Measurements from ENCODE around the gene GNS. TPM values are rescaled to one million over a fixed set of nuclear protein-coding genes. Genes with fewer than 3 reads are reported as not detected.
"Not testable (repeated sequence)": the region's sequence is repeated elsewhere in the genome, so short reads cannot be mapped to it uniquely, and the experiment has no call there.

GNS gene
- total RNA-seq, 2 experiments from 2014 or later, result 21.2 to 23.1 TPM

DNA sequence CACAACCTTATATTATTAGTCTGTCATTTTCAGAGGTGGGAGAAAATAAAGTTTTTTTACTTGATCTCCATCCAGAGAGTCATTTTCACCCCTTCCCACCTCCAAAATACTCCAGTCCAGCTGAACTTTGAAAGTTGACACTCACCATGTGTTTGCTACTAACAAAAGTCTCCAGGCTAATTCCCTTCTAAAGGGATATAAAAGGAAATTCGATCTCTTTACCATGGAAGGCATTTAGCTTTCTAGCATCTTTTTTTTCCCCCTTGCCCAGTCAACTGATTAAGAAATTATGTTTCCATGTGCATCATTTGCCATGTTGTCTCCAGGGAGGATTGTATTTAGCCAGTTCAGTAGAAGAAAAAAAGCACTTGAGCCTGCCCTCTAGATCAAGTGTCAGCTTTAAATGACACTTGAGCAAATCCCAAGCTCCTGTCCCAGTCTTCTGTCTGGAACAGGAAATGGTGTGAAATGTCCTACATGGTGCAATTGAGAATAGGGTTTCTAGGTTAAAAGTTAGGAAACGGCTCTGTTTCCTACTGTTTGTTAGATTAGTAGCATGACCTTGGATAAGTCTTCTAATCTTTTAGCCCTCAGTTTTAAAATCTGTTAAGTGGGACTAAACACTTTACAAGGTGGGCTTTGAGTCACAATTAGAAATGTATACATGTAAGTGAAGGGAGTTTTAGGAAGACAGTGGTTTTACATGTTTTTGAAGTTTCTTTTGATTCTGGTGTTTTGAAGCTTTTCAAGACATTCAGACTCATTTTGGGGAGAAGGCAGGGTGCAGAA, 67.2 kb downstream of the GNS start:
- CTCF ChIA-PET, result interaction anchor here (2.0 to 5.2 kb wide), 2 partner anchors 84 to 143 kb away, joined by 8 to 27 read pairs; no protein-coding TSS in a partner anchor
- DNase-seq, result no peak
- Mint-ChIP-seq H3K9me3 (no peaks in the 10 kb centered on the region), H3K27me3 (no peaks in the 10 kb centered on the region), H3K36me3 (peaks cover 28% of the 10 kb centered on the region), H3K4me1 (ENCODE audit: low read depth) (peaks cover 65% of the 10 kb centered on the region), H3K27ac (peak overlapping the region; percentile 53), H3K4me3 (no peak overlapping the region)
- POLR2A ChIA-PET, result no interaction called here
- intact Hi-C loops (cut with micrococcal nuclease), result no loop called here

DNA sequence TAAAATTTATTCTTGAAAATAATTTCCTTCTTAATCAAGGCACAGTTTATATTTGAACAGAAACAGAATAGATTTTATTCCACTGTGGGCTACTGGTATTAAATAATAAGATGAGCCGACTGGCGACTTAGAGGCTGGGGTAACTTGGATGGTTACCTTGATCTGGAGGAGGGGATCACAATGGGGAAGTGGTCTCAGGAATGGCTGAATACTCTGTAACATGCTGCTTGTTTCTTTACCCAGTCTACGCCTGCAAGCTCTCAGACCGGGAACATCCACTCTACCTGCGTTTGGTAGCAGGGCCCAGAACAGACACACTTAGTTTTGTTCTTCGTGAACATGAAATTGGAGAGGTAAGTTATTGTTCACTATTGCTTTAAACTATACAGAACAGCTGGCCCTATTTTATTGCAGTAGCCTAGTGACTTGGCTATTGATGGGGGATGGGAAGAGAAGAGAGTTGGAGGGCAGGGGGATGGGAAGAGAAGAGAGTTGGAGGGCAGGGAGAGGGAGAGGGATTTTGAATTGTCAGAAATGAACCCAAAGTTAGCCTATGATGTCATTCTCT, 67.9 kb downstream of the GNS start:
- intact Hi-C loops (cut with micrococcal nuclease), result no loop called here
- H3K36me3 Mint-ChIP-seq, result peaks cover 27% of the 10 kb centered on the region
- no peak overlapping the region for H3K4me3 Mint-ChIP-seq
- no peaks in the 10 kb centered on the region for H3K27me3 Mint-ChIP-seq
- peaks cover 63% of the 10 kb centered on the region for H3K4me1 Mint-ChIP-seq (ENCODE audit: low read depth)
- ChIA-PET POLR2A (no interaction called here), CTCF (interaction anchor here (0.8 to 5.2 kb wide), 3 partner anchors 83 to 146 kb away, joined by 3 to 27 read pairs (median 8); no protein-coding TSS in a partner anchor)
- H3K9me3 Mint-ChIP-seq, result no peaks in the 10 kb centered on the region
- peak overlapping the region; percentile 76 for H3K27ac Mint-ChIP-seq
- no peak for DNase-seq

DNA sequence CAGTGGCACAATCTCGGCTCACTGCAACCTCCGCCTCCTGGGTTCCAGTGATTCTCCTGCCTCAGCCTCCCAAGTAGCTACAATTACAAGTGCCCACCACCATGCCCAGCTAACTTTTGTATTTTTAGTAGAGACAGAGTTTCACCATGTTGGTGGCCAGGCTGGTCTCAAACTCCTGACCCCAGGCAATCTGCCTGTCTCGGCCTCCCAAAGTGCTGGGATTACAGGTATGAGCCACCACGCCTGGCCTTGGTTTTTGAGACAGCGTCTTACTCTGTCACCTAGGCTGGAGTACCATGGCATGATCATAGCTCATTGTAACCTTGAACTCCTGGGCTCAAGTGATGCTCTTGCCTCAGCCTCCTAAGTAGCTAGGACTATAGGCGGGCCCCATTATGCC, 69.0 kb downstream of the GNS start:
- ChIA-PET CTCF (interaction anchor here (0.7 to 5.2 kb wide), 6 partner anchors 9 to 141 kb away, joined by 3 to 27 read pairs (median 4); no protein-coding TSS in a partner anchor), POLR2A (interaction anchor here (0.7 to 1.6 kb wide), 2 partner anchors 20 to 79 kb away, joined by 3 to 6 read pairs; partner anchors contain the start of gene RASSF3)
- peaks cover 61% of the 10 kb centered on the region for H3K4me1 Mint-ChIP-seq (ENCODE audit: low read depth)
- H3K27me3 Mint-ChIP-seq; H3K9me3 Mint-ChIP-seq; DNase-seq; H3K4me3 Mint-ChIP-seq; intact Hi-C loops (cut with micrococcal nuclease); H3K27ac Mint-ChIP-seq: not testable (repeated sequence)
- H3K36me3 Mint-ChIP-seq, result peaks cover 32% of the 10 kb centered on the region

DNA sequence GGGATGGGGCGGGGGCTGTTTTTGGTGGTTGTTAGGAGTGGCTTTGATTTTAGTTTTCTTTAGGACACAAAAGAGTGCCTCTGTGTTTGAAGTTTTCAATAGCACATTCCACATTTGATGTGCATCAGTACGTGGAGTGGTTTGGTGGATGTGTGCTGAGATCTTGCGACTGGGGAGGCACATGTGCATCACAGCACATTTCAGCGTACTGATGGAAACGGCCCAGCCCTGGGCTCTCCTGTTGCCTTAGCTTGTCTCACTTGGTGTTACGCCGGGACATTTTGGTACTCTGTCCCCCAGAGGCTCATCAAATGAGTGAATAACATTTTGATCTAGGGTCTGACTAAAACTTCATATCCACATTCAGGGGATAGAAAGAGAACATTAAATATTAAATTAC, 70.5 kb downstream of the GNS start:
- CTCF ChIA-PET, result interaction anchor here (1.0 to 5.2 kb wide), 8 partner anchors 8 to 139 kb away, joined by 3 to 27 read pairs (median 4); no protein-coding TSS in a partner anchor
- POLR2A ChIA-PET, result interaction anchor here (0.7 kb wide), 1 partner anchor 9 kb away, joined by 3 read pairs; no protein-coding TSS in a partner anchor
- peaks cover 67% of the 10 kb centered on the region for H3K4me1 Mint-ChIP-seq (ENCODE audit: low read depth)
- intact Hi-C loops (cut with micrococcal nuclease), result no loop called here
- no peak for DNase-seq
- no peaks in the 10 kb centered on the region for H3K9me3 Mint-ChIP-seq
- H3K27me3 Mint-ChIP-seq, result no peaks in the 10 kb centered on the region
- no peak overlapping the region for H3K4me3 Mint-ChIP-seq
- H3K36me3 Mint-ChIP-seq, result peaks cover 29% of the 10 kb centered on the region
- H3K27ac Mint-ChIP-seq, result peak overlapping the region; percentile 69

DNA sequence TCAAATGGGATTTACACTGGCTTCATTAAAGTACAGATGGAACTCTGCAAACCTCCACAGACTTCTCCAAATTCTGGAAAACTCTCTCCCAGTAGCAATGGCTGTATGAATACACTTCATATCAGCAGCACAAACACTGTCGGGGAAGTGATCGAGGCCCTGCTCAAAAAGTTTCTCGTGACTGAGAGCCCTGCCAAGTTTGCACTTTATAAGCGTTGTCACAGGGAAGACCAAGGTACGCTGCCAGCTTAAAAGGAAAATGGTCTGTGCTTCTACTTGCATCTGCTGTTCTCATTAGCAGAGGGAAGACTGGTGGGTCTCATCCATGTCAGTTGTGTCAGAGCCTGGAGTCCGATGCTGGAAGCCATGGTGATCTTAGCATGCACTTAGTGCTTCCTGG, 71.0 kb downstream of the GNS start:
- no peaks in the 10 kb centered on the region for H3K27me3 Mint-ChIP-seq
- peaks cover 31% of the 10 kb centered on the region for H3K36me3 Mint-ChIP-seq
- ChIA-PET POLR2A (interaction anchor here (0.6 kb wide), 1 partner anchor 77 kb away, joined by 3 read pairs; no protein-coding TSS in a partner anchor), CTCF (interaction anchor here (0.6 to 5.2 kb wide), 6 partner anchors 9 to 225 kb away, joined by 3 to 27 read pairs (median 6); no protein-coding TSS in a partner anchor)
- peaks cover 70% of the 10 kb centered on the region for H3K4me1 Mint-ChIP-seq (ENCODE audit: low read depth)
- peak overlapping the region; percentile 69 for H3K27ac Mint-ChIP-seq
- intact Hi-C loops (cut with micrococcal nuclease), result no loop called here
- H3K4me3 Mint-ChIP-seq, result peak overlapping the region; percentile 24
- no peak for DNase-seq
- no peaks in the 10 kb centered on the region for H3K9me3 Mint-ChIP-seq

DNA sequence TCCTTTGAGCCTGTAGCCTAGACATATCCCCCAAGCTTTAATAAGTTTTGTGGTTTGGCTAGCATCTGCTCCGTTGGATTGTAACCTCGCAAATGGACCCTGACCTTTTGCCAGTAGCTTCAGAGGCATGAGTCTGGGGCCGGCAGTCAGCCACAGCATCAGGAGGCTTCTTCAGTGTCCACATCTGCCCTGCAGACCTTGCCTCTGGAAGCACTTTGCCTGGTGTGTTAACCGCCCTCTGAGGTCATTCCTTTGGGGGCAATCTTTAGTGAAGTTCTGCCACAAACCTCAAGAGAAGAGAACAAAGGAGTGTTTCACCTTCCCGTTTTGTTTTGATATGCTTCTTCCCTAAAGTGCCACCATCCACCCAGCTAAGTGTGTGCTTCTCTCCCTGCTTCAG, 71.4 kb downstream of the GNS start:
- Mint-ChIP-seq H3K27ac (peak overlapping the region; percentile 69), H3K36me3 (peaks cover 31% of the 10 kb centered on the region), H3K27me3 (no peaks in the 10 kb centered on the region), H3K4me3 (peak overlapping the region; percentile 24), H3K9me3 (no peaks in the 10 kb centered on the region), H3K4me1 (ENCODE audit: low read depth) (peaks cover 74% of the 10 kb centered on the region)
- no peak for DNase-seq
- ChIA-PET POLR2A (interaction anchor here (0.6 kb wide), 1 partner anchor 76 kb away, joined by 3 read pairs; no protein-coding TSS in a partner anchor), CTCF (interaction anchor here (0.6 to 5.2 kb wide), 4 partner anchors 9 to 225 kb away, joined by 3 to 27 read pairs (median 14); no protein-coding TSS in a partner anchor)
- intact Hi-C loops (cut with micrococcal nuclease), result no loop called here

GRCh38 chr12:64685605-64686004, 73.6 kb downstream of the GNS start:
- intact Hi-C loops (cut with micrococcal nuclease), result loop anchor here (2.0 kb wide), 1 partner anchor 17 kb away; no protein-coding TSS in a partner anchor
- H3K4me3 Mint-ChIP-seq, result no peak overlapping the region

GRCh38 chr12:64685050-64685449, 74.2 kb downstream of the GNS start:
- intact Hi-C loops (cut with micrococcal nuclease), result loop anchor here (2.0 kb wide), 1 partner anchor 16 kb away; no protein-coding TSS in a partner anchor
- CTCF ChIA-PET, result interaction anchor here (1.8 to 9.5 kb wide), 3 partner anchors 11 to 135 kb away, joined by 6 to 72 read pairs (median 7); partner anchors contain the start of gene RASSF3
- Mint-ChIP-seq H3K9me3 (no peaks in the 10 kb centered on the region), H3K4me3 (no peak overlapping the region), H3K36me3 (peaks cover 20% of the 10 kb centered on the region), H3K27me3 (no peaks in the 10 kb centered on the region), H3K4me1 (ENCODE audit: low read depth) (peaks cover 83% of the 10 kb centered on the region), H3K27ac (peak overlapping the region; percentile 81)
- DNase-seq, result peak; percentile 44
- POLR2A ChIA-PET, result interaction anchor here (0.9 to 1.3 kb wide), 3 partner anchors 15 to 75 kb away, joined by 3 read pairs; partner anchors contain the start of gene RASSF3

More at GRCh38 chr12:64685605-64686004, 73.6 kb downstream of the GNS start:
- Mint-ChIP-seq H3K4me1 (ENCODE audit: low read depth) (peaks cover 78% of the 10 kb centered on the region), H3K27me3 (no peaks in the 10 kb centered on the region), H3K36me3 (peaks cover 20% of the 10 kb centered on the region), H3K27ac (peak overlapping the region; percentile 81), H3K9me3 (no peaks in the 10 kb centered on the region)
- POLR2A ChIA-PET, result interaction anchor here (1.0 to 1.3 kb wide), 2 partner anchors 32 to 76 kb away, joined by 3 read pairs; partner anchors contain the start of gene RASSF3
- DNase-seq, result no peak
- CTCF ChIA-PET, result interaction anchor here (1.8 to 9.5 kb wide), 3 partner anchors 10 to 136 kb away, joined by 6 to 72 read pairs (median 7); partner anchors contain the start of gene RASSF3

DNA sequence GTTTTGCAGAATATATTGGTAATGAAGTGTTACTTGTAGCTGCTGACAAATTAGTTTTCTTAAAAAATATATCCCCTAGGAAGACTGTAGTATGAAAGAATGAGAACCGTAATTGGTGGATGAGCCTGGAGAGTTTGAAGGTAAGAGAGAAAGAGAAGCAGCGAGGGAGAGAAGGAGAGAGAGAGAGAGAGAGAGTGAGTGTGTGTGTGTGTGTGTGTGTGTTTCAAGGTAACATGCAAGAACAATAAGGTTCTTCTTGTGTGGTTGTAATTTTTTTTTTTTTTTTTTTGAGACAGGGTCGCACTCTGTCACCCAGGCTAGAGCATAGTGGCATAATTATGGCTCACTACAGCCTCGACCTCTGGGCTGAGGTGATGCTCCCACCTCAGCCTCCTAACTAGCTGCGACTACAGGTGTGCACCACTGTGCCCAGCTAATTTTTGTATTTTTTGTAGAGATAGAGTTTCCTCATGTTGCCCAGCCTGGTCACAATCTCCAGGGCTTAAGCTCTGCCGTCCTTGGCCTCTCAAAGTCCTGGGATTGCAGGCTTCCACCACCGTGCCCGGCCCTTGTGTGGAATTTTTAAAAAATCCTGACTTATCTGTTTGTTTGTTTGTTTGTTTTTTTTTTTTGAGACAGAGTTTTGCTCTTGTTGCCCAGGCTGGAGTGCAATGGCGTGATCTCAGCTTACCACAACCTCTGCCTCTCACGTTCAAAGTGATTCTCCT, 75.2 kb downstream of the GNS start:
- CTCF ChIA-PET, result interaction anchor here (1.0 to 9.5 kb wide), 6 partner anchors 12 to 134 kb away, joined by 3 to 72 read pairs (median 6); partner anchors contain the start of gene RASSF3
- intact Hi-C loops (cut with micrococcal nuclease), result loop anchor here (1.0 to 5.0 kb wide), 3 partner anchors 15 to 227 kb away; no protein-coding TSS in a partner anchor
- Mint-ChIP-seq H3K36me3 (peaks cover 20% of the 10 kb centered on the region), H3K4me3 (peak overlapping the region; percentile 11), H3K27ac (peak overlapping the region; percentile 81), H3K27me3 (no peaks in the 10 kb centered on the region), H3K4me1 (ENCODE audit: low read depth) (peaks cover 87% of the 10 kb centered on the region), H3K9me3 (no peaks in the 10 kb centered on the region)
- POLR2A ChIA-PET, result interaction anchor here (0.7 to 0.9 kb wide), 4 partner anchors 9 to 74 kb away, joined by 3 read pairs; no protein-coding TSS in a partner anchor
- no peak for DNase-seq

DNA sequence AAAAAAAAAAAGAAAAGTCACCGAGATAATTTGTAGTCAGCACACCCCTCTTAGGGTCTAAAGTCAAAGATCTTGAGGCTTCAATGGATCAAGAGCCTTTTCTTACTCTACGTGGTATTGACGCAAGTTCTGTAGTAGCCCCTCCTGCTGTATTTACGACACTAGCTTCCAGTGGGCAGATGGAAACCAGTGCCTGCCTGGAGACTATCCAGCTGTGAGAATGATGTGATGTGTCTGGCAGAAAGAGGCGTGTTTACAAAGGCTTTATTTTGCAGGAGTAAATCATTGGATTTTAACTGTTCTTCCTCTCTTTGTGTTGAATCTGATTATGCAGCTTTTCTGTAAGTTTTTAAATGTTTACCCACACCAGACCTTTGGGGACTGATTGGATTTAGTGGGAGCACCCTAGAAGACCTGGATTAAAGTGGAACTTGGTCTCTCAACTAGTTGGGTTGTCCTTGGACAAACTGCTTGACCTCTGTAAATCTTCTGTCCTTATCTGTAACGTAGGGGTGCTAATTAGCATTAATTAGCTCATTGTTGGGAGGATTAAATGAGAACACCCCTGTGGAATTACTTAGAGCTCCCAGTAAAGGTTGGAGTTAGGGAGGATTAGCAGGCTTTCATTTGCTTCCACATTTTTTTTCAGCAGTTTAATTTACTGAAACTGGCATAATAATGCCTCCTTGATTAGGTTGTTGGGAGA, 76.5 kb downstream of the GNS start:
- peak overlapping the region; percentile 81 for H3K27ac Mint-ChIP-seq
- POLR2A ChIA-PET, result interaction anchor here (0.7 kb wide), 1 partner anchor 8 kb away, joined by 3 read pairs; no protein-coding TSS in a partner anchor
- no peak for DNase-seq
- H3K4me1 Mint-ChIP-seq (ENCODE audit: low read depth), result peaks cover 87% of the 10 kb centered on the region
- H3K4me3 Mint-ChIP-seq, result no peak overlapping the region
- intact Hi-C loops (cut with micrococcal nuclease), result loop anchor here (5.0 kb wide), 1 partner anchor 225 kb away; no protein-coding TSS in a partner anchor
- H3K36me3 Mint-ChIP-seq, result peaks cover 13% of the 10 kb centered on the region
- CTCF ChIA-PET, result interaction anchor here (1.0 to 9.5 kb wide), 6 partner anchors 10 to 133 kb away, joined by 3 to 72 read pairs (median 5); no protein-coding TSS in a partner anchor
- H3K27me3 Mint-ChIP-seq, result no peaks in the 10 kb centered on the region
- no peaks in the 10 kb centered on the region for H3K9me3 Mint-ChIP-seq

All from activated CD4-positive, alpha-beta memory T cell treated with anti-CD3 and anti-CD28 coated beads for 36 hours (primary cell).